Measurements from ENCODE around the gene LETM1. TPM values are rescaled to one million over a fixed set of nuclear protein-coding genes. Genes with fewer than 3 reads are reported as not detected.

The LETM1 gene
- total RNA-seq, 1 donor = 51.7 TPM

- TF ChIP-seq, protein P1, sequence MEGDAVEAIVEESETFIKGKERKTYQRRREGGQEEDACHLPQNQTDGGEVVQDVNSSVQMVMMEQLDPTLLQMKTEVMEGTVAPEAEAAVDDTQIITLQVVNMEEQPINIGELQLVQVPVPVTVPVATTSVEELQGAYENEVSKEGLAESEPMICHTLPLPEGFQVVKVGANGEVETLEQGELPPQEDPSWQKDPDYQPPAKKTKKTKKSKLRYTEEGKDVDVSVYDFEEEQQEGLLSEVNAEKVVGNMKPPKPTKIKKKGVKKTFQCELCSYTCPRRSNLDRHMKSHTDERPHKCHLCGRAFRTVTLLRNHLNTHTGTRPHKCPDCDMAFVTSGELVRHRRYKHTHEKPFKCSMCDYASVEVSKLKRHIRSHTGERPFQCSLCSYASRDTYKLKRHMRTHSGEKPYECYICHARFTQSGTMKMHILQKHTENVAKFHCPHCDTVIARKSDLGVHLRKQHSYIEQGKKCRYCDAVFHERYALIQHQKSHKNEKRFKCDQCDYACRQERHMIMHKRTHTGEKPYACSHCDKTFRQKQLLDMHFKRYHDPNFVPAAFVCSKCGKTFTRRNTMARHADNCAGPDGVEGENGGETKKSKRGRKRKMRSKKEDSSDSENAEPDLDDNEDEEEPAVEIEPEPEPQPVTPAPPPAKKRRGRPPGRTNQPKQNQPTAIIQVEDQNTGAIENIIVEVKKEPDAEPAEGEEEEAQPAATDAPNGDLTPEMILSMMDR (IDR thresholded peaks at IDR 0.05; ENCODE audit: insufficient read depth, low read length) = no peak
- peak overlapping the region; percentile 76 for H3K4me3 ChIP-seq (ENCODE audit: low read depth, low read length)
- peak; percentile 67 for DNase-seq (ENCODE audit: low read depth)
Observed at GRCh38 chr4:1870328-1870577, 14.3 kb upstream of the LETM1 start.

DNA sequence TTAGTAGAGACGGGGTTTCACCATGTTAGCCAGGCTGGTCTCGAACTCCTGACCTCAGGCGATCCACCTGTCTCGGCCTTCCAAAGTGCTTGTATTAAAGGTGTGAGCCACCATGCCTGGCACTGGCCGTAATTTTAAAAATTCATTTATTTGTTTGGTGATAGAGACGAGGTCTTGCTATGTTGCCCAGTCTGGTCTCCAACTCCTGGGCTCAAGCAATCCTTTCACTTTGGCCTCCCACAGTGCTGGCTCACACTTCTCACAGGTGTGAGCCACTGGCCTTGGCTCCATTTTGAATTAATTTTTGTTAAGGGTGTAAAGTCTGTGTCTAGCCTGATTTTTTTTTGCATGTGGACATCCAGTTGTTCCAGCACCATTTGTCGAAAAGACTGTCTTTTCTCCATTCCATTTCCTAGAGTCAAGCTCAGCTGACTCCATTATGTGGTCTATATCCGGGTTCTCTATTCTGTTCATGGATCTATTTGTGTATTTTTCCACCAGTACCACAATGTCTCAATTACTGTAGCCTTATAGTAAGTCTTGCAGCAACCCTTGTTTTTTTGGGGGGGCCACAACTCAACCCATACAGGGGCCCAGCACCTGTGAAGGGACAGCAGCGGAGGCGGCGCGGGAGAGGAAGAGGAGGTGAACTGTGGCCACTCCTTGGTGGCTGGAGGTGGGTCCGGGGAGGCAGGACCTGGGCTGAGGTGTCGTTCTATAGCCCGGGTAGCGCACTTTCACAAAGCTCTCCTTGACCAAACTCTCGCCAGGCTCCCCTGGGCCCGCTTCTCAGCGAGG lies 13.8 kb upstream of the LETM1 start:
- TF ChIP-seq, protein P1 (IDR thresholded peaks at IDR 0.05; ENCODE audit: insufficient read depth, low read length) = no peak
- DNase-seq (ENCODE audit: low read depth) = no peak
- peak overlapping the region; percentile 76 for H3K4me3 ChIP-seq (ENCODE audit: low read depth, low read length)

GRCh38 chr4:1868912-1869311 lies 13.0 kb upstream of the LETM1 start:
- TF ChIP-seq, protein P1 (IDR thresholded peaks at IDR 0.05; ENCODE audit: insufficient read depth, low read length) = no peak
- H3K4me3 ChIP-seq (ENCODE audit: low read depth, low read length) = no peak overlapping the region
- no peak for DNase-seq (ENCODE audit: low read depth)

DNA sequence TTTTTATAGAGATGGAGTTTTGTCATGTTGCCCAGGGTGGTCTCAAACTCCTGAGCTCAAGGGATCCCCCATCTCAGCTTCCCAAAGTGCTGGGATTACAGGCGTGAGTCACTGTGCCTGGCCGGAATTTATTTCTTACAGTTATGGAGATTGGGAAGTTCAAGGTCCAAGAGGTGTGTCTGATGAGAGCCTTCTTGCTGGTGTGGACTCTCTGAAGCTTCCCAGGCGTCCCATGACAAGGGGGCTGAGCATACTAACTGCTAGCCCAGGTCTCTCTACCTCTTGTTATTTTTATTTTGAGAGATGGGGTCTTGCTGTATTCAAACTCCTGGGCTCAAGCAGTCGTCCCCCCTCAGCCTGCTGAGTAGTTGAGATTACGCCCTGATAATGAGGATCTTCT lies 12.3 kb upstream of the LETM1 start:
- H3K4me3 ChIP-seq (ENCODE audit: low read depth, low read length) = no peak overlapping the region
- no peak for DNase-seq (ENCODE audit: low read depth)
- TF ChIP-seq, protein P1 (IDR thresholded peaks at IDR 0.05; ENCODE audit: insufficient read depth, low read length) = no peak

GRCh38 chr4:1866189-1866661 lies 10.3 kb upstream of the LETM1 start:
- TF ChIP-seq, protein P1 (IDR thresholded peaks at IDR 0.05; ENCODE audit: insufficient read depth, low read length) = no peak
- no peak overlapping the region for H3K4me3 ChIP-seq (ENCODE audit: low read depth, low read length)
- DNase-seq (ENCODE audit: low read depth) = no peak

- DNase-seq (ENCODE audit: low read depth) = no peak
- TF ChIP-seq, protein P1 (IDR thresholded peaks at IDR 0.05; ENCODE audit: insufficient read depth, low read length) = no peak
- no peak overlapping the region for H3K4me3 ChIP-seq (ENCODE audit: low read depth, low read length)
Observed at GRCh38 chr4:1864076-1865008, 8.4 kb upstream of the LETM1 start.

Measured in fibroblast of the aortic adventitia (primary cell).